Osteocyte (in vitro differentiated cells): ENCODE measurements around the gene LILRA5. TPM values are rescaled to one million over a fixed set of nuclear protein-coding genes. Genes with fewer than 3 reads are reported as not detected.

Experiments
- DNase-seq: peaks from one replicate; pipeline ENCODE4 v3.0.0; 2021; ENCODE audit warnings: mixed read lengths; ENCODE audit not compliant: unreplicated experiment; ENCODE audit errors: extremely low spot score
- H3K27ac Mint-ChIP-seq: one replicate; pipeline ENCODE4 v1.8.0; 2021; ENCODE audit warnings: mild to moderate bottlenecking, mixed read lengths; ENCODE audit not compliant: unreplicated experiment
- H3K27me3 Mint-ChIP-seq: one replicate; pipeline ENCODE4 v1.8.0; 2021; ENCODE audit warnings: mixed read lengths; ENCODE audit not compliant: unreplicated experiment
- H3K36me3 Mint-ChIP-seq: one replicate; pipeline ENCODE4 v1.8.0; 2021; ENCODE audit warnings: mixed read lengths; ENCODE audit not compliant: unreplicated experiment
- H3K4me1 Mint-ChIP-seq: one replicate; pipeline ENCODE4 v1.8.0; 2021; ENCODE audit warnings: mixed read lengths; ENCODE audit not compliant: unreplicated experiment
- H3K4me3 Mint-ChIP-seq: one replicate; pipeline ENCODE4 v1.8.0; 2021; ENCODE audit warnings: mild to moderate bottlenecking, moderate library complexity, mixed read lengths; ENCODE audit not compliant: unreplicated experiment
- H3K9me3 Mint-ChIP-seq: one replicate; pipeline ENCODE4 v1.8.0; 2021; ENCODE audit warnings: mixed read lengths; ENCODE audit not compliant: unreplicated experiment
- total RNA-seq: library from RNA; stranded (reverse); gene quantifications from 2 replicates; pipeline ENCODE4 v1.2.1, GENCODE V29; 2021
- TF ChIP-seq, protein P1 (sequence below): fragments of 200-600 bp; sonication (generic); IDR thresholded peaks from 2 replicates; pipeline ENCODE4 v1.5.0; 2021; ENCODE audit warnings: antibody characterized with exemption, mild to moderate bottlenecking, moderate library complexity

LILRA5 gene
- total RNA-seq, 1 donor from 2014 or later = not detected

DNA sequence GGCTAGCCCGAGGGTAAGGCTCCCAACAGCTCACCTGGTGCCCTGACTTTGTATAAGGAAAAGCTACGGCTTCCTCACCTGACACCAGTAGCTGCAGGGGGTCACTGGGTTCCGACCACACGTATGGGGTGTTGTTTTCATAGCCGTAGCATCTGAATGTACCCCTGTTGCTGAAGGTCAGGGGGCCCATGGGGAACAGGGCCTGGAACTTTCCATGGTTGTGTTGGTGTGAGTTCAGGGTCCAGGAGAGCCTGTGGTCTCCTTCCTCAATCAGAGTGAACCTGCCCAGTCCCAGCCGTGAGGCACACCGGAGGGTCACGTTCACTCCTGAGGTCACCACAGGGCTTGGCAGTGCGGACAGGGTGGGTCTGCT, 24.9 kb upstream of the LILRA5 start:
- Mint-ChIP-seq H3K4me3 (no peak overlapping the region), H3K36me3 (no peaks in the 10 kb centered on the region), H3K27me3 (peaks cover 4% of the 10 kb centered on the region), H3K27ac (no peak overlapping the region), H3K4me1 (no peaks in the 10 kb centered on the region), H3K9me3 (no peaks in the 10 kb centered on the region)
- TF ChIP-seq, protein P1, sequence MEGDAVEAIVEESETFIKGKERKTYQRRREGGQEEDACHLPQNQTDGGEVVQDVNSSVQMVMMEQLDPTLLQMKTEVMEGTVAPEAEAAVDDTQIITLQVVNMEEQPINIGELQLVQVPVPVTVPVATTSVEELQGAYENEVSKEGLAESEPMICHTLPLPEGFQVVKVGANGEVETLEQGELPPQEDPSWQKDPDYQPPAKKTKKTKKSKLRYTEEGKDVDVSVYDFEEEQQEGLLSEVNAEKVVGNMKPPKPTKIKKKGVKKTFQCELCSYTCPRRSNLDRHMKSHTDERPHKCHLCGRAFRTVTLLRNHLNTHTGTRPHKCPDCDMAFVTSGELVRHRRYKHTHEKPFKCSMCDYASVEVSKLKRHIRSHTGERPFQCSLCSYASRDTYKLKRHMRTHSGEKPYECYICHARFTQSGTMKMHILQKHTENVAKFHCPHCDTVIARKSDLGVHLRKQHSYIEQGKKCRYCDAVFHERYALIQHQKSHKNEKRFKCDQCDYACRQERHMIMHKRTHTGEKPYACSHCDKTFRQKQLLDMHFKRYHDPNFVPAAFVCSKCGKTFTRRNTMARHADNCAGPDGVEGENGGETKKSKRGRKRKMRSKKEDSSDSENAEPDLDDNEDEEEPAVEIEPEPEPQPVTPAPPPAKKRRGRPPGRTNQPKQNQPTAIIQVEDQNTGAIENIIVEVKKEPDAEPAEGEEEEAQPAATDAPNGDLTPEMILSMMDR = no peak
- no peak for DNase-seq

DNA sequence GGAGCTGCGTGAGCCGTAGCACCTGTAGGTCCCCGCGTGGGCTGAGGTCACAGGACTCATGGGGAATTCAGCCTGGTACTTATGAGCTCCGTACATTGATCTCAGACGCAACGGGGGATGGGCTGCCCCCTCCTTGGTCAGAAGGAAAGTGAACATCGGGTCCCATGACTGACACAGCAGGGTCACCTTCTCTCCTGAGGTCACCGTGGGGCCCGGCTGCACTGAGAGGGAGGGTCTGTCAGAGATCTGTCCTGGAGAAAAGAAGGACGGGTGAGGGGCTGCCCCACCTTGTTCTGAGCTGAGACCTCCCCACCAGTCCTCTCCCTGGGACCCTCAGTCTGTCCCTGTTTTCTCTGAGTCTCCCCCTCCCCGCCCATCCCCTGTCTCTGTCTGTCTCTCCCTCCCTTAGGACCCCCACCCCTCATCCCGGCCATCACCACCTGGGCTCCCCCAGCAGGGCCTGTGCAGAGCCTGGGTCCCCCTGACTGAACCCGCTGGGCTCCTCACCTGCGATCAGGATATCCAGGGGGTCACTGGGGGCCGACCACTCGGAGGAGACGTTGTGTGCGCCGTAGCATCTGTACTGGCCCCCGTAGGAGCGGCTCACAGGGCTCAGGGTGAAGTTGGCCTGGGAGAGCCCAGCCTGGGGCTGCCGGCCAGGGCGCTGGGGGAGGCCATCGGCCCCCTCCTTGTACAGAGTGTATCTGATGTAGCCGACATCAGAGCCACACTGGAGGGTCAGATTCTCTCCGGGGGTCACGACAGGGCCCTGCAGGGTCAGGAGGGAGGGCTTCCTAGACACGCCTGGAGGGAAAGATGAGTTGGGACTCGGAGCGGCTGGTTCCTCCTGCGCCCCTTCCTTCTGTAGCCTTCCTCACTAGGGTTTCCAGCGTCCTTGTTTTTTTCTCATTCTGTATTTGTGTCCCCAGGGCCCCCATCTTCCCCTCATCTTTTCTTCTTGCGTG, 24.2 kb upstream of the LILRA5 start:
- no peak for DNase-seq
- Mint-ChIP-seq H3K36me3 (no peaks in the 10 kb centered on the region), H3K27ac (no peak overlapping the region), H3K4me3 (no peak overlapping the region), H3K9me3 (no peaks in the 10 kb centered on the region), H3K4me1 (no peaks in the 10 kb centered on the region), H3K27me3 (peaks cover 4% of the 10 kb centered on the region)
- TF ChIP-seq, protein P1 = no peak

DNA sequence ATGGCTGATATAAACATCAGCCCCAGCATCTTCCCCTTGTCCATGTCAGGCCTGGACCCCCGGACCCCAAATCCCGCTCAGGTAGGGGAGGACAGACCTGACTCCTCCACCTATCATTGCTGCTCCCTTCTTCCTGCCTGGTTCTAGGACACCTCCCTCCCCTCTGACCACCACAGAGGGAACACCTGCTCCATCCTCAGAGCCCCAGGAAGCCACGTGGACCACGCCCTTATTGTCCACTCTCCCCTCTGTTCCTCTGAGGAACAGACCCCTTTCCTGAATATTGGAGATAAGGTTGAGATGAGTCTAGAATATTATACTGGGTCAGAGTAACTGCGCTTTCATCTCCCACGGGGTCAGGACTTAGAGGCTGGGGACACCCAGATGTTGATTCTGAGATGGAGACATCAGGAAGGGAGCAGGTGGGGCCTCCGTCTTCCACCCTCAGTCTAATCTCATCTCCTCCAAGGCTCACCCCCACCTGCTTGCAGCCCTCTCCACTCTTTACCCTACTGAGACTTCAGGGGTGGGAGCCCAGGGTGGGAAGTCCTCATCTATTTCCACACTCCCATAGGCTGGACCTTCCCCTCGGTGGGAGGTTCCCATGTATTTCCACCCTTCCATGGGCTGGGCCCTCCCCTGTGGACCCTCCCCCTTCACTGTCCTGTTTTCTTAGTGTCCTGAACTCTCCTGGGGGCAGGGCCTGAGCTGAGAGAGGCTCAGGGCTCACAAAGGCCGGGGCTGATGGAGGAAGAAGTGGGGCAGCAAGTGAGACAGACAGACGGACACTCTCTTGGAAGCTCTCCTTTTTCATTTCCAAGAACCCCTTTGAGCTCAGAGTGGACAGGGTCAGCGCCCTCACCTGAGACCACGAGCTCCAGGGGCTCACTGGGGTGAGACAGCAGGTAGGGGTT, 23.3 kb upstream of the LILRA5 start:
- Mint-ChIP-seq H3K27me3 (peaks cover 4% of the 10 kb centered on the region), H3K36me3 (no peaks in the 10 kb centered on the region), H3K4me3 (no peak overlapping the region), H3K9me3 (no peaks in the 10 kb centered on the region), H3K27ac (no peak overlapping the region), H3K4me1 (no peaks in the 10 kb centered on the region)
- DNase-seq = no peak
- TF ChIP-seq, protein P1 = no peak

DNA sequence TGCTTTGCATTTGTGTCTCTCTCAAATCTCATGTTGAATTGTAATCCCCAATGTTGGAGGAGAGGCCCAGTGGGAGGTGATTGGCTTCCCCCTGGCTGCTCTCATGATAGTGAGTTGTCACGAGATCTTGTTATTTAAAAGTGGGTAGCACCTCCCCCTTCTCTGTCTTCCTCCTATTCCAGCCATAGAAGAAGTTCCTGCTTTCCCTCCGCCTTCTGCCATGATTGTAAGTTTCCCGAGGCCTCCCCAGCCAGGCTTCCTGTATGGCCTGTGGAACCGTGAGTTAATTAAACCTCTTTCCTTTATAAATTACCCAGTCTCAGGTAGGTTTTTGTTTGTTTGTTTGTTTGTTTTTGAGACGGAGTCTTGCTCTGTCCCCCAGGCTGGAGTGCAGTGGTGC, 22.2 kb upstream of the LILRA5 start:
- no peak overlapping the region for H3K27ac Mint-ChIP-seq
- no peaks in the 10 kb centered on the region for H3K9me3 Mint-ChIP-seq
- H3K27me3 Mint-ChIP-seq = peaks cover 4% of the 10 kb centered on the region
- H3K36me3 Mint-ChIP-seq = no peaks in the 10 kb centered on the region
- no peak for DNase-seq
- no peaks in the 10 kb centered on the region for H3K4me1 Mint-ChIP-seq
- TF ChIP-seq, protein P1 = no peak
- no peak overlapping the region for H3K4me3 Mint-ChIP-seq
